Measurements from ENCODE around the gene AGPAT4.

DNA sequence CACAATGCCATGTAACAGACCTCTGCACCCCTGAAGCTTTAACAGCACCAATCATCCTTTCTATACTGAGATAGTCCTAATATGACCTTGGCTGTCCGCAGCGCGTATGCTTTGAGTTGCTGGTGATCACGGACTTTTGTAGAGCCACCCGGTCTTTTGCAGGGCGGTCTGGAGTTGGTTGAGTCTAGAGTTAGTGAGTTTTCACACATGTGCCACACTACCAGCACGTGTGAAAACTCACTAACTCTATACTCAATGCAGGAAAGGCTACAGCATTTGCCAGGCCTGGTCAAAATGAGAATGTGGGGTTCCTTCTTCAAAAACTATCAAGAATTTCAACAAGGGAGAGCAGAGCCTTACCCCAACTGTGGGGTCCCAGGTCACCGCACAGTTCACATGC lies 14.6 kb downstream of the AGPAT4 start:
- TF ChIP-seq, protein P1, sequence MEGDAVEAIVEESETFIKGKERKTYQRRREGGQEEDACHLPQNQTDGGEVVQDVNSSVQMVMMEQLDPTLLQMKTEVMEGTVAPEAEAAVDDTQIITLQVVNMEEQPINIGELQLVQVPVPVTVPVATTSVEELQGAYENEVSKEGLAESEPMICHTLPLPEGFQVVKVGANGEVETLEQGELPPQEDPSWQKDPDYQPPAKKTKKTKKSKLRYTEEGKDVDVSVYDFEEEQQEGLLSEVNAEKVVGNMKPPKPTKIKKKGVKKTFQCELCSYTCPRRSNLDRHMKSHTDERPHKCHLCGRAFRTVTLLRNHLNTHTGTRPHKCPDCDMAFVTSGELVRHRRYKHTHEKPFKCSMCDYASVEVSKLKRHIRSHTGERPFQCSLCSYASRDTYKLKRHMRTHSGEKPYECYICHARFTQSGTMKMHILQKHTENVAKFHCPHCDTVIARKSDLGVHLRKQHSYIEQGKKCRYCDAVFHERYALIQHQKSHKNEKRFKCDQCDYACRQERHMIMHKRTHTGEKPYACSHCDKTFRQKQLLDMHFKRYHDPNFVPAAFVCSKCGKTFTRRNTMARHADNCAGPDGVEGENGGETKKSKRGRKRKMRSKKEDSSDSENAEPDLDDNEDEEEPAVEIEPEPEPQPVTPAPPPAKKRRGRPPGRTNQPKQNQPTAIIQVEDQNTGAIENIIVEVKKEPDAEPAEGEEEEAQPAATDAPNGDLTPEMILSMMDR (IDR thresholded peaks at IDR 0.05), result no peak
- no peak for TF ChIP-seq EZH2 (IDR thresholded peaks at IDR 0.05; ENCODE audit: borderline replicate concordance, insufficient read depth, low read depth, low read length, poor library complexity, severe bottlenecking)

All from B cell (primary cell).